Sigmoid colon (tissue), 7 donors: Measurements from ENCODE around the gene KIR3DL1. TPM values are rescaled to one million over a fixed set of nuclear protein-coding genes. Genes with fewer than 3 reads are reported as not detected.
"Not testable (repeated sequence)": the region's sequence is repeated elsewhere in the genome, so short reads cannot be mapped to it uniquely, and the experiment has no call there.

Source experiments
- DNase-seq: peaks from one replicate; pipeline ENCODE4 v3.0.0-alpha.2; 2019
- H3K27ac ChIP-seq, 4 donors: fragments of 200-600 bp; sonication (generic); one replicate each; pipeline ENCODE4 v1.5.1; 2016 to 2019; ENCODE audit warnings: mild to moderate bottlenecking in 1 of 4
- H3K27me3 ChIP-seq, 3 donors: fragments of 200-600 bp; sonication (generic); one replicate each; pipeline ENCODE4 v1.5.1; 2019; ENCODE audit warnings: mild to moderate bottlenecking in 1 of 3
- H3K36me3 ChIP-seq, 4 donors: fragments of 200-600 bp; sonication (generic); one replicate each; pipeline ENCODE4 v1.5.1; 2016 to 2019
- H3K4me1 ChIP-seq, 4 donors: fragments of 200-600 bp; sonication (generic); one replicate each; pipeline ENCODE4 v1.5.1; 2017 to 2019
- H3K4me3 ChIP-seq, 4 donors: fragments of 200-600 bp; sonication (generic); one replicate each; pipeline ENCODE4 v1.5.1; 2017 to 2019; ENCODE audit warnings: mild to moderate bottlenecking in 2 of 4, moderate library complexity in 1 of 4
- H3K9me3 ChIP-seq, 4 donors: fragments of 200-600 bp in 3 of 4; sonication (generic) in 3 of 4; one replicate each; pipeline versions ENCODE4 v1.5.1 to v1.6.1; 2013 to 2019
- WGBS, 2 donors: extraction: QIAGEN DNeasy Blood & Tissue Kit; methylation state at CpG; one replicate each; pipeline ENCODE4 v1.1.7; 2013; 5-methylcytosine and 5-hydroxymethylcytosine counted together
- intact Hi-C: fragments of 100-400 bp; cut with DNase I; formaldehyde crosslinking; loops from one replicate; pipeline ENCODE4 v1.15.1; 2023
- polyA plus RNA-seq, 3 donors: library from polyadenylated mRNA; stranded (reverse); fragments of 200-250 nt; gene quantifications; one replicate each; pipeline ENCODE4 v1.2.3, GENCODE V29; 2013
- total RNA-seq, 4 donors: library from RNA; depleted of rRNA; stranded (reverse); fragments of >200 nt; gene quantifications; one replicate each; pipeline ENCODE4 v1.1.0, GENCODE V29; 2016
- donor health status: healthy with polysubstance abuse.
- donor health status: Bipolar disorder and iron deficiency.
- donor health status: healthy.

The KIR3DL1 gene
- total RNA-seq = not detected
- polyA plus RNA-seq = under 1 TPM in 1 of 3 donors, not detected in 2; 0.04 TPM

DNA sequence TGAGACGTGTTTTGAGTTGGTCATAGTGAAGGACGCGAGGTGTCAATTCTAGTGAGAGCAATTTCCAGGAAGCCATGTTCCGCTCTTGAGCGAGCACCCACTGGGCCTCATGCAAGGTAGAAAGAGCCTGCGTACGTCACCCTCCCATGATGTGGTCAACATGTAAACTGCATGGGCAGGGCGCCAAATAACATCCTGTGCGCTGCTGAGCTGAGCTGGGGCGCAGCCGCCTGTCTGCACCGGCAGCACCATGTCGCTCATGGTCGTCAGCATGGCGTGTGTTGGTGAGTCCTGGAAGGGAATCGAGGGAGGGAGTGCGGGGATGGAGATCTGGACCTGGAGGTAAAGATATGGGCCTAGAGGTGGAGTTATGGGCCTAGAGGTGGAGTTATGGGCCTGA, at the start of gene KIR3DL1:
Gene KIR3DL1 (plus strand): TSS at position 218 of the 400 bp plus-strand sequence.
- H3K4me3 ChIP-seq, H3K27ac ChIP-seq, H3K4me1 ChIP-seq, H3K36me3 ChIP-seq, H3K9me3 ChIP-seq, H3K27me3 ChIP-seq, DNase-seq, intact Hi-C loops: not testable (repeated sequence)
- 85 to 87% methylated on average over 17 of the region's 17 CpGs for WGBS, 2 donors

DNA sequence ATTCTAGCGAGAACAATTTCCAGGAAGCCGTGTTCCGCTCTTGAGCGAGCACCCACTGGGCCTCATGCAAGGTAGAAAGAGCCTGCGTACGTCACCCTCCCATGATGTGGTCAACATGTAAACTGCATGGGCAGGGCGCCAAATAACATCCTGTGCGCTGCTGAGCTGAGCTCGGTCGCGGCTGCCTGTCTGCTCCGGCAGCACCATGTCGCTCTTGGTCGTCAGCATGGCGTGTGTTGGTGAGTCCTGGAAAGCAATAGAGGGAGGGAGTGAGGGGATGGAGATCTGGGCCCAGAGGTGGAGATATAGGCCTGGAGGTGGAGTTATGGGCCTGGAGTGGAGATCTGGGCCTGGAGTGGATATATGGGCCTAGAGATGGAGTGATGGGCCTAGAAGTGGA, 46.6 kb upstream of the KIR3DL1 start, which contains the start of gene KIR2DL1:
Gene KIR2DL1 (plus strand): TSS at position 148 of the 400 bp plus-strand sequence. CDS start 58 bp downstream, at position 206.
- H3K9me3 ChIP-seq, H3K4me1 ChIP-seq, H3K36me3 ChIP-seq, DNase-seq, H3K4me3 ChIP-seq, intact Hi-C loops, H3K27me3 ChIP-seq, H3K27ac ChIP-seq: not testable (repeated sequence)
- WGBS, 2 donors = 92 to 93% methylated on average over 15 of the region's 15 CpGs

DNA sequence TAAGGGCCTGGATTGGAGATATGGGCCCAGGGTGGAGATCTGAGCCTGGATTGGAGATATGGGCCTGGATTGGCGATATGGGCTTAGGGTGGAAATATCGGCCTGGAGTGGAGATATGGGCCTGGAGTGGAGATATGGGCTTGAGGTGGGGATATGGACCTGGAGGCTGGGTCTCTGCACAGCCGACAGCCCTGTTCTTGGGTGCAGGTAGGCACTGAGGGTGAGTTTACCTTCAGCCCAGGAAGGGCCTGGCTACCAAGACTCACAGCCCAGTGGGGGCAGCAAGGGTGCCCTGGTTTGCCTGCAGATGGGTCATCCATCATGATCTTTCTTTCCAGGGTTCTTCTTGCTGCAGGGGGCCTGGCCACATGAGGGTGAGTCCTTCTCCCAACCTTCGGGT, 45.8 kb upstream of the KIR3DL1 start:
- intact Hi-C loops, DNase-seq: not testable (repeated sequence)
- WGBS, 2 donors = 88% methylated on average over 3 to 4 of the region's 4 CpGs

GRCh38 chr19:54771018-54771960, 45.0 kb upstream of the KIR3DL1 start:
- DNase-seq, intact Hi-C loops, H3K27me3 ChIP-seq, H3K36me3 ChIP-seq, H3K4me3 ChIP-seq, H3K27ac ChIP-seq, H3K9me3 ChIP-seq, H3K4me1 ChIP-seq: not testable (repeated sequence)
- WGBS, 2 donors = 73 to 79% methylated on average over 13 to 14 of the region's 15 CpGs

More for the DNA sequence above, 45.8 kb upstream of the KIR3DL1 start:
- not testable (repeated sequence) for H3K27me3 ChIP-seq, H3K4me3 ChIP-seq, H3K27ac ChIP-seq, H3K36me3 ChIP-seq, H3K9me3 ChIP-seq, H3K4me1 ChIP-seq

GRCh38 chr19:54772666-54773065, 43.6 kb upstream of the KIR3DL1 start:
- intact Hi-C loops = not testable (repeated sequence)

GRCh38 chr19:54775095-54775815, 41.0 kb upstream of the KIR3DL1 start:
- intact Hi-C loops, H3K4me1 ChIP-seq, DNase-seq, H3K27me3 ChIP-seq, H3K9me3 ChIP-seq, H3K27ac ChIP-seq, H3K36me3 ChIP-seq, H3K4me3 ChIP-seq: not testable (repeated sequence)
- WGBS, 2 donors = 72 to 81% methylated on average over 12 of the region's 12 CpGs

More at GRCh38 chr19:54772666-54773065, 43.6 kb upstream of the KIR3DL1 start:
- H3K36me3 ChIP-seq, H3K27ac ChIP-seq, DNase-seq, H3K4me3 ChIP-seq, H3K27me3 ChIP-seq, H3K4me1 ChIP-seq, H3K9me3 ChIP-seq: not testable (repeated sequence)
- 40 to 50% methylated on average over 2 of the region's 2 CpGs for whole genome bisulfite sequencing, 2 donors

GRCh38 chr19:54775830-54776229, 40.4 kb upstream of the KIR3DL1 start:
- H3K36me3 ChIP-seq, H3K27me3 ChIP-seq, H3K4me3 ChIP-seq, H3K9me3 ChIP-seq, H3K4me1 ChIP-seq, DNase-seq, intact Hi-C loops, H3K27ac ChIP-seq: not testable (repeated sequence)
- 68% methylated on average over 8 of the region's 8 CpGs for WGBS, 2 donors

DNA sequence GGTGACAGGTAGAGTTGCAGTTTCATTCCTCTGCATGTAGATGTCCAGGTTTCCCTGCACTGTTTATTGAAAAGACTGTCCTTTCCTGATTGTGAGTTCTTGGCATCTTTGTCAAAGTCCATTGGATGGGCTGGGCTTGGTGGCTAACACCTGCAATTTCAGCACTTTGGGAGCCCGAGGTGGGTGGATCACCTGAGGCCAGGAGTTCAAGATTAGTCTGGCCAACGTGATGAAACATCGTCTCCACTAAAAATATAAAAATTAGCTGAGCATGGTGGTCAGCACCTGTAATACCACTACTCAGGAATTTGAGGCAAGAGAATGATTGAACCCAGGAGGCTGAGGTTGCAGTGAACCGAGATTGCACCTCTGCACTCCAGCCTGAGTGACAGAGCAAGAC, 38.4 kb upstream of the KIR3DL1 start:
- 65 to 69% methylated on average over 4 of the region's 4 CpGs for WGBS, 2 donors
- H3K4me1 ChIP-seq, H3K27ac ChIP-seq, intact Hi-C loops, H3K36me3 ChIP-seq, H3K27me3 ChIP-seq, H3K4me3 ChIP-seq, DNase-seq, H3K9me3 ChIP-seq: not testable (repeated sequence)

- intact Hi-C loops, DNase-seq: not testable (repeated sequence)
- WGBS, 2 donors = 64 to 70% methylated on average over 7 of the region's 7 CpGs
Observed at GRCh38 chr19:54778896-54779295, 37.4 kb upstream of the KIR3DL1 start.

GRCh38 chr19:54782916-54783315, 33.4 kb upstream of the KIR3DL1 start:
- H3K36me3 ChIP-seq, H3K4me1 ChIP-seq, H3K27me3 ChIP-seq, H3K9me3 ChIP-seq, H3K4me3 ChIP-seq, H3K27ac ChIP-seq, DNase-seq, intact Hi-C loops: not testable (repeated sequence)
- WGBS, 2 donors = 67 to 79% methylated on average over 4 of the region's 4 CpGs

More at GRCh38 chr19:54778896-54779295, 37.4 kb upstream of the KIR3DL1 start:
- H3K9me3 ChIP-seq, H3K4me3 ChIP-seq, H3K4me1 ChIP-seq, H3K36me3 ChIP-seq, H3K27ac ChIP-seq, H3K27me3 ChIP-seq: not testable (repeated sequence)

- H3K36me3 ChIP-seq, H3K9me3 ChIP-seq, H3K27ac ChIP-seq, intact Hi-C loops, H3K4me1 ChIP-seq, H3K4me3 ChIP-seq, DNase-seq, H3K27me3 ChIP-seq: not testable (repeated sequence)
- 89 to 90% methylated on average over 24 of the region's 24 CpGs for WGBS, 2 donors
Observed at GRCh38 chr19:54786091-54786723, 30.1 kb upstream of the KIR3DL1 start.

GRCh38 chr19:54788154-54788553, 28.1 kb upstream of the KIR3DL1 start:
- DNase-seq = peak; percentile 28
- H3K9me3 ChIP-seq, intact Hi-C loops, H3K4me1 ChIP-seq, H3K27ac ChIP-seq, H3K36me3 ChIP-seq, H3K27me3 ChIP-seq, H3K4me3 ChIP-seq: not testable (repeated sequence)
- WGBS, 2 donors = 78 to 79% methylated on average over 6 of the region's 6 CpGs
